Ishikawa (cell line): Measurements from ENCODE around the gene TTC38.

Experiments used
- CEBPB ChIP-seq: IDR thresholded peaks from 2 replicates; pipeline ENCODE4 v1.6.1; 2012
- CREB1 ChIP-seq: IDR thresholded peaks from 2 replicates; pipeline ENCODE4 v1.6.1; 2012; ENCODE audit warnings: low read depth
- EGR1 ChIP-seq: IDR thresholded peaks from 2 replicates; pipeline ENCODE4 v1.6.1; 2012
- EP300 ChIP-seq: IDR thresholded peaks from 2 replicates; pipeline ENCODE4 v1.6.1; 2012; ENCODE audit warnings: borderline replicate concordance
- FOXM1 ChIP-seq: IDR thresholded peaks from 2 replicates; pipeline ENCODE4 v1.6.1; 2012; ENCODE audit warnings: low read depth, borderline replicate concordance
- NFIC ChIP-seq: IDR thresholded peaks from 2 replicates; pipeline ENCODE4 v1.6.1; 2012
- RAD21 ChIP-seq: IDR thresholded peaks from 2 replicates; pipeline ENCODE4 v1.6.1; 2012; ENCODE audit warnings: low read depth
- TAF1 ChIP-seq: IDR thresholded peaks from 2 replicates; pipeline ENCODE4 v1.6.1; 2012; ENCODE audit warnings: low read depth, mild to moderate bottlenecking
- TCF12 ChIP-seq: IDR thresholded peaks from 2 replicates; pipeline ENCODE4 v1.6.1; 2012; ENCODE audit warnings: low read depth
- TEAD4 ChIP-seq: IDR thresholded peaks from 2 replicates; pipeline ENCODE4 v1.6.1; 2012
- YY1 ChIP-seq: IDR thresholded peaks from 2 replicates; pipeline ENCODE4 v1.6.1; 2012; ENCODE audit warnings: low read depth
- ZBTB7A ChIP-seq: IDR thresholded peaks from 2 replicates; pipeline ENCODE4 v1.6.1; 2012; ENCODE audit warnings: low read depth
- TF ChIP-seq, protein P1 (sequence below): IDR thresholded peaks from 2 replicates; pipeline ENCODE4 v1.6.1; 2012; ENCODE audit warnings: low read depth, mild to moderate bottlenecking
- TF ChIP-seq, protein P2 (sequence below): IDR thresholded peaks from 2 replicates; pipeline ENCODE4 v1.6.1; 2012
- TF ChIP-seq, protein P3 (sequence below): IDR thresholded peaks from 2 replicates; pipeline ENCODE4 v1.6.1; 2012

Gene TTC38

DNA sequence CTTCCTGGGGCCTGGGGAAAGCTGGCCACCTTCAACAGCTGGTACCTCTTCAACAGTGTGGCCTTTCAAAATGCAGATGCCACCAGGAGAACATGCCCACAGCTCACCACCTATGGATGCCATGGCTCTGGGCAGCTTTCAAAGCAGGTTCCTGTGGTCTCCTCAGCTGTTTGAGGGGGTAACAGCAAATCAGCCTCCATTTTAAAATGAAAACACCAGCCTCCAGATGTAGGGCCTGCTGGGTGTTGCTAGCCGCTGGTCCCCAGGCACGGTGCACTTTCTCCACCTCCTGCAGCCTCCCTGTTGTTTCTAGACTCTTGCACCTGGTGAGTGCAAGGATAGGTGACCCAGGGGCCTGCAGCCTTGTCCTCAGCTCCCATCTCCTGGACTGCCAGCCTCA is 27.7 kb upstream of the TTC38 start:
- TF ChIP-seq CREB1: no peak
- TF ChIP-seq NFIC: no peak
- no peak for TF ChIP-seq EP300
- TF ChIP-seq FOXM1: no peak
- no peak for TF ChIP-seq TCF12
- TF ChIP-seq, protein P1, sequence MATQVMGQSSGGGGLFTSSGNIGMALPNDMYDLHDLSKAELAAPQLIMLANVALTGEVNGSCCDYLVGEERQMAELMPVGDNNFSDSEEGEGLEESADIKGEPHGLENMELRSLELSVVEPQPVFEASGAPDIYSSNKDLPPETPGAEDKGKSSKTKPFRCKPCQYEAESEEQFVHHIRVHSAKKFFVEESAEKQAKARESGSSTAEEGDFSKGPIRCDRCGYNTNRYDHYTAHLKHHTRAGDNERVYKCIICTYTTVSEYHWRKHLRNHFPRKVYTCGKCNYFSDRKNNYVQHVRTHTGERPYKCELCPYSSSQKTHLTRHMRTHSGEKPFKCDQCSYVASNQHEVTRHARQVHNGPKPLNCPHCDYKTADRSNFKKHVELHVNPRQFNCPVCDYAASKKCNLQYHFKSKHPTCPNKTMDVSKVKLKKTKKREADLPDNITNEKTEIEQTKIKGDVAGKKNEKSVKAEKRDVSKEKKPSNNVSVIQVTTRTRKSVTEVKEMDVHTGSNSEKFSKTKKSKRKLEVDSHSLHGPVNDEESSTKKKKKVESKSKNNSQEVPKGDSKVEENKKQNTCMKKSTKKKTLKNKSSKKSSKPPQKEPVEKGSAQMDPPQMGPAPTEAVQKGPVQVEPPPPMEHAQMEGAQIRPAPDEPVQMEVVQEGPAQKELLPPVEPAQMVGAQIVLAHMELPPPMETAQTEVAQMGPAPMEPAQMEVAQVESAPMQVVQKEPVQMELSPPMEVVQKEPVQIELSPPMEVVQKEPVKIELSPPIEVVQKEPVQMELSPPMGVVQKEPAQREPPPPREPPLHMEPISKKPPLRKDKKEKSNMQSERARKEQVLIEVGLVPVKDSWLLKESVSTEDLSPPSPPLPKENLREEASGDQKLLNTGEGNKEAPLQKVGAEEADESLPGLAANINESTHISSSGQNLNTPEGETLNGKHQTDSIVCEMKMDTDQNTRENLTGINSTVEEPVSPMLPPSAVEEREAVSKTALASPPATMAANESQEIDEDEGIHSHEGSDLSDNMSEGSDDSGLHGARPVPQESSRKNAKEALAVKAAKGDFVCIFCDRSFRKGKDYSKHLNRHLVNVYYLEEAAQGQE: no peak
- no peak for TF ChIP-seq TAF1

DNA sequence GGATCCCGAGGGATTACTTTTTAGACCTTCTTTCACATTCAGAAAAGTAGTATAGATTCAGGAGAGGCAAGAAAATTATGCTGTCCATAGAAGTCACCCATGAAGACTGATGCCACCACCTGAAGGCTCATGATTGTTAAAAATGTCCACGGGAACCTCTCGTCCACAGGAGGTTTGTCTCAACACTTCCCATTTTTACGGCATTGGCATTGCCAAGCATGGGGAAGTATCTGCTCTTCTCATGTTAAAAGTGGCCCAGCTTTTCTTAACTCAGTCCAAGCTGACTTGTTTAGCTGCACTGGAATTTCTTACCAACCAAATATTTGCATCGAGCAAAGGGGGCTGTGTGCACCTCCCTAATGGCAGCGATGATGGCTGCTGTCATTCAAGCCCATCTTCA is 27.3 kb upstream of the TTC38 start:
- TF ChIP-seq CEBPB (no peak), EGR1 (no peak)

DNA sequence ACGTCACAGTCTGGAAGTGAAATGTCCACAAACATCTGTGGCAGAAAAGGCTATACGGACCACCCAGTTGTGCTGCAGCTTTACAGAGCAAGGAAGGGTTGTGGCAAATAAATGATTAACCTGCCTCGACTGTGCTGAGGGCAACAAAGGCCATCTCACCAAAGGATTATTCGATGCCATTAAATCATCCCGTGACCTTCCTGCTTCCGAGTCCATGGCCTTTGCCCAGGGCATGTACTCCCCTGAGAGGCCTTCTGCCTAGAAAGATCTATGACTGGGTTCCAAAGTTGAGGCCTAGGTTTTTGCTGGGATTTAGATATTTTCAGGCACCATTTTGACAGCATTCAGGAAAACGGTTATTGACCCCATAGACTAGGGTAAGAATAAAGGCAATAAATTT is 26.9 kb upstream of the TTC38 start:
- TF ChIP-seq FOXM1 (no peak), EP300 (no peak), YY1 (no peak), TCF12 (no peak)

DNA sequence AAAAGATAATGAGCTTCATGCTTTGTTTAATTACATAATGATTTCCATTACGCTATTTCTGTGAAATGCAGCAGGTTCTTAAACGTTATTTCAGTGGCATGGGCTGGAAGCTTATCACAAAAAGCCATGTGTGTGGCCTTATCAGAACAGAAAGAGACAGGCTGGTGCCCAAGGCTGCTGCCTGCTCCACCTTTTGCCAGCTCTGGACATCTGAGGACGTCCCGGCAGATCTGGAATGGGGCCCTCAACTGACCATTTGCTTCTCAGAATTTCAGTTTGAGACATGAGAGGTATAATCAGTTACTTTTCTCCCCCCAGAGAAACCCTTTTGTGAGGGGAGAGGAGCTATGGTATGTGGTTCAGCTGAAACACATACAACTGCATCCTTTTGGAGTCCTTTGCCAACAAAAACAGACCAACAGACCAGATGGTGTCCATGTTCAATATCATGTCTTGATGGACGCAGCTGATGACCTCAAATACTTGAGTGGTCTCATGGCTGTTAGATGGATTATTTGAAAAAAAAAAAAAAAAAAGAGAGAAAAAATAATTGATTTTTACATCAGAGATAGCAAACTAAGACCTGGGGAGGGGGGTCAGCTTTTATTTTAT is 26.3 kb upstream of the TTC38 start:
- TF ChIP-seq, protein P2, sequence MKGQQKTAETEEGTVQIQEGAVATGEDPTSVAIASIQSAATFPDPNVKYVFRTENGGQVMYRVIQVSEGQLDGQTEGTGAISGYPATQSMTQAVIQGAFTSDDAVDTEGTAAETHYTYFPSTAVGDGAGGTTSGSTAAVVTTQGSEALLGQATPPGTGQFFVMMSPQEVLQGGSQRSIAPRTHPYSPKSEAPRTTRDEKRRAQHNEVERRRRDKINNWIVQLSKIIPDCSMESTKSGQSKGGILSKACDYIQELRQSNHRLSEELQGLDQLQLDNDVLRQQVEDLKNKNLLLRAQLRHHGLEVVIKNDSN: no peak
- TF ChIP-seq EGR1 (no peak), FOXM1 (no peak), TCF12 (no peak), ZBTB7A (no peak), EP300 (no peak), TEAD4 (no peak), CEBPB (no peak), TAF1 (no peak), CREB1 (no peak)
- TF ChIP-seq, protein P3, sequence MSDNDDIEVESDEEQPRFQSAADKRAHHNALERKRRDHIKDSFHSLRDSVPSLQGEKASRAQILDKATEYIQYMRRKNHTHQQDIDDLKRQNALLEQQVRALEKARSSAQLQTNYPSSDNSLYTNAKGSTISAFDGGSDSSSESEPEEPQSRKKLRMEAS: no peak

DNA sequence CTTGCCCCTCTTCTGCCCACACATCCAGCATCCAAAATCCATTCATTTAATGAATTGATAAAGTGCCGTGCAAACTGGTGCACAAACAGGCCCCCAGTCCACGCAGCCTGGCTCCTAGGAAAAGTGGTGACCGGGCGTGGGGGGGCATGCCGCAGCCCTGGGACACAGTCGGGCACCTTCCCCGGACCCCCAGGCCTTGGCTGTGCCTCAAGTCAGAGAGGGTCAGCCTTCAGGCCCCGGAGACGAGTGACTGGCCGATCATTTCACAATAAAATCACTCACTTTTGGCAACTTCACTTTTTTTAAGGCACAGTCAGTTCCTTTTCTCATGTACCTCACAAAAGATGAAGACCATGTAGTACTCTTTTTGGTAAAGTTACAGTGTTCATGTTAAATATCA is 25.7 kb upstream of the TTC38 start:
- TF ChIP-seq TEAD4: no peak
- no peak for TF ChIP-seq RAD21
- TF ChIP-seq TCF12: no peak
- no peak for TF ChIP-seq YY1
- TF ChIP-seq TAF1: no peak
- no peak for TF ChIP-seq ZBTB7A
- TF ChIP-seq, protein P2: no peak
- TF ChIP-seq, protein P3: no peak
- TF ChIP-seq CEBPB: no peak
- TF ChIP-seq NFIC: no peak
- TF ChIP-seq CREB1: no peak
- no peak for TF ChIP-seq EGR1
- no peak for TF ChIP-seq FOXM1
- TF ChIP-seq, protein P1: no peak
- no peak for TF ChIP-seq EP300

DNA sequence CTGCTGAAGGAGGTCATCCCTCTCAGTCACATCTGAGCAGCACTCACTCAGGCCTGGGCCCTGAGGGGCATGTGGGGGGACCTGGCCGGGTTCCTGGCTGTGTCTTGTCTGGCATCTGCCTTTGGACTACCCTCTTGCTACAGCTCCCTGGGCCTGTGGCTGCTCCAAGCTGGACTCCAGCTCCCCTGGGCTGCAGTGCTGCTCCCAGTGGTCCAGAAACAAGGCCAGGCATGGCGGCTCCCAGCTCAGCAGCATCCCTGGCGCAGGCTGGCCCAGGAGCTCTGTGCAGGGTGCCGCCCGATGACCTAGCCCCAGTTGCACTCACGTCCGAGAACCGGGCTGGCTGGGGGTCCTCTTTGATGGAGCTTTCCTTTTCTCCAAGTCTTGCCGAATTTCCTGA is 23.0 kb upstream of the TTC38 start:
- no peak for TF ChIP-seq EGR1
- no peak for TF ChIP-seq YY1
- TF ChIP-seq CREB1: no peak
- TF ChIP-seq TEAD4: no peak

DNA sequence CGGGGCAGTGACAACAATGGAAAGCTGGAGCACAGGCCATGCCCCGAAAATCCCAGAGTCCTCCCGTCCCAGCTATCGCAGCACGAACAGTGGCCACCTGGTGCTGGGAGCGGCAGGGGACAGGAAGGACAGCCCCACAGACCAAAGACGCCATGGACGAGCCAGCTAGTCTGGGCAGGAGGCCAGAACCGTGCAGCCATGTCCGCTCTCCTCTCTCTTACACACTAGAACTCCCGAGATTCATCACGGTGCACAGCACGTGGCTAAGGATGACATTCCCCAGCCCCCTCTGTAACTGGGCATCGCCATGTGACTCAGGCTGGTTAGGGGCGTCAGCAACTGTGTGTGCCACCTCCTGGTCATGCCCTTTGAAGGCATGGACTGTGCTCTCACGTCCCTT is 22.3 kb upstream of the TTC38 start:
- TF ChIP-seq, protein P1: no peak
- TF ChIP-seq EP300: no peak
